HG02759 (cell line): Measurements from ENCODE around the gene LAG3.
"Not testable (repeated sequence)": the region's sequence is repeated elsewhere in the genome, so short reads cannot be mapped to it uniquely, and the experiment has no call there.

ENCODE experiments used
- ATAC-seq: cut with Tn5 transposase; IDR thresholded peaks from one replicate; pipeline ENCODE4 v1.9.1; 2021; ENCODE audit warnings: mild to moderate bottlenecking, moderate library complexity; ENCODE audit not compliant: unreplicated experiment

The LAG3 gene

DNA sequence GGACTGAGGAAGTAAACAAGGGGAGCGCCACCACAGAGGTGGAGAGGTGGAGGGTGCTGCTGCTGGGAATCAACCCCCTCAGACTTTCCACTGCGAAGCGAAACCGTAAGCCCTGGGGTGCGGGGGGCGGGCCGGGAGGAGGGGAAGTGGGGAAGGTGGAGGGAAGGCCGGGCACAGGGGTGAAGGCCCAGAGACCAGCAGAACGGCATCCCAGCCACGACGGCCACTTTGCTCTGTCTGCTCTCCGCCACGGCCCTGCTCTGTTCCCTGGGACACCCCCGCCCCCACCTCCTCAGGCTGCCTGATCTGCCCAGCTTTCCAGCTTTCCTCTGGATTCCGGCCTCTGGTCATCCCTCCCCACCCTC is at the start of gene LAG3:
LAG3 (plus strand) TSS at position 190 of the 365 bp plus-strand sequence. CDS start 333 bp downstream, outside the sequence.
- ATAC-seq, result no peak

- no peak for ATAC-seq
Observed at GRCh38 chr12:6722863-6723262, 49.5 kb upstream of the LAG3 start.

GRCh38 chr12:6723607-6724408 is 48.5 kb upstream of the LAG3 start, which contains the start of gene COPS7A:
Gene COPS7A (plus strand): TSS chr12:6724046. CDS start chr12:6724657, 611 bp downstream.
- peak; percentile 95 for ATAC-seq

DNA sequence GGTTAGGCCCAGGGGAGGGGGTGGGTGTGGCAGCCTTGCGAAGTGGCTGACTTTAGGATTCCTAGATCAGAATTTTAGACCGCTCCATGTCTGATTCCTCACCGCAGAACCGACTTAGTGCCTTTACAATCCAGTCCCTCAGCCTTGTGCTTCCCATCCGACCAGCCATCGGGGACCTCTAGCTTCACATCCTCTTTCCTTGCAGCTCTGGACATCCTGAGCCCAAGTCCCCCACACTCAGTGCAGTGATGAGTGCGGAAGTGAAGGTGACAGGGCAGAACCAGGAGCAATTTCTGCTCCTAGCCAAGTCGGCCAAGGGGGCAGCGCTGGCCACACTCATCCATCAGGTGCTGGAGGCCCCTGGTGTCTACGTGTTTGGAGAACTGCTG is 47.9 kb upstream of the LAG3 start:
- peak; percentile 22 for ATAC-seq

GRCh38 chr12:6725350-6725749 is 47.0 kb upstream of the LAG3 start:
- no peak for ATAC-seq

DNA sequence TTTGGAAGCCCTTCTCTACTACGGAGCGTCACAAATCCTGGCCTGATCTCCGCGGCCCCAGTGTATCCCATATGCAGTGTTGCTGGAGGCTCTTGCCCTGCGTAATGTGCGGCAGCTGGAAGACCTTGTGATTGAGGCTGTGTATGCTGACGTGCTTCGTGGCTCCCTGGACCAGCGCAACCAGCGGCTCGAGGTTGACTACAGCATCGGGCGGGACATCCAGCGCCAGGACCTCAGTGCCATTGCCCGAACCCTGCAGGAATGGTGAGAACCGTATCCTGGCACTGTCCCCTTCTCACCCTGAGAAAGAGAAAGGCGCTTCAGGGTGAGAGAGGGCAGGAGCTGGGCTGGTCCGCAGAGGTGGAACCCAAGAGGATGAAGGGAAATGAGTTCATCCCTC is 43.1 kb upstream of the LAG3 start:
- ATAC-seq, result no peak

DNA sequence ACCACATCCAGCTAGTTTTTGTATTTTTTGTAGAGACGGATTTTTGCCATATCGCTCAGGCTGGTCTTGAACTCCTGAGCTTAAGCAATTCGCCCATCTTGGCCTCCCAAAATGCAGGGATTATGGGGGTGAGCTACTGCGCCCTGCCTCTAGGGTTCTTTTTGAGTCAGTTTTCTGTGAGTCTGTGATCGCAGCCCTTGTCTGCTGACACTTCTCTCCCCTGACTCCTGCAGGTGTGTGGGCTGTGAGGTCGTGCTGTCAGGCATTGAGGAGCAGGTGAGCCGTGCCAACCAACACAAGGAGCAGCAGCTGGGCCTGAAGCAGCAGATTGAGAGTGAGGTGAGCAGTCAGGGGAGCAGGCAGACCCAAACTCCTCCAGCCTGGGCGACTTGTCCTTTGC is 42.2 kb upstream of the LAG3 start:
- ATAC-seq, result no peak

GRCh38 chr12:6734506-6735387 is 37.6 kb upstream of the LAG3 start:
- no peak for ATAC-seq

DNA sequence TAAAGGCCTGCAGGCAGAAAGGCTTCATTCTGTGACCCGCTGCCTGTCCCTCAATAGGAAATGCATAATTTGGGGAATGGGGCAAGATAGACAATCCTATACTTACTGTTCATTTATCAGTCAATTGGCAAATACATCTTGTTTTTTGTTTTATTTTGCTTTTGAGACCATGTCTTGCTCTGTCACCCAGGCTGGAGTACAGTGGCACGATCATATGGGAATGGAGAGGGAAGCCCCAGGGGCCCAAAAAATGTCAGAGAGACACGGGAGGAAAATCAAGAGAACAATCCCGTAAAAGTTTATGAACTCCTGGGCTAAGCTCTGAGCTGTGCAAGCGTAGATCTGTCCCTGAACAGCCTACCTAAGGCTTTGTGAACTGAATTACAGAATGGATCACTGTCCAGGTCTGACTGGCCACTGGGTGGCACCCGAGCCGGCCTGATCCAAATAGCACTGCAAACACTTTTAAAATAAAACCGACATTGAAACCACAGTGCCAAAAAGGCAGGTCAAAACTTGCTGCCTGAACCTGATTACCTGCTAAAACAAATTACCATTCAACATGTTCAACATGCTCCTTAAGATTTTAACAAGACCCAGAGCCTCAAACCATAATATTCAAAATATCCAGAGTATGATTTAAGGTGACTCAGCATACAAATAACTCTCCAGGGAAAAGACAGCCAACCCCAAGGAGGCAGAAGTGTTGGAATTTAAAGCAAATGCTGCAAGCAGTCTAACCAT is 36.7 kb upstream of the LAG3 start:
- no peak for ATAC-seq

DNA sequence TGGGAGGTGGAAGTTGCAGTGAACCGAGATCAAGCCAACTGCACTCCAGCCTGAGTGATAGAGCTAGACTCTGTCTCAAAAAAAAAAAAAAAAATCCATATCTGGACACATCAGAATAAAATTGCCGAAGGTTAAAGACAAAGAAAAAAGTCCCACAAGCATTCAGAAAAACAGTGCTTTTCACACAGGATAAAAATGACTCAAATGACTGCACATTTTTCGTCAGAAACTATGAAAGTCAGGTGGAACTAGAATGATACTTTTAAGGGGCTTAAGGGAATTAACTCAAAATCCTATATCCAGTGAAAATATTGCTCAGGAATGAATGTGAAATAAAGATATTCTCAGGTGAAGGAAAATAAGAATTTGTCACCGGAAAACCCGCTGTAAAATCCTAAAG is 35.6 kb upstream of the LAG3 start:
- no peak for ATAC-seq

- not testable (repeated sequence) for ATAC-seq
Observed at GRCh38 chr12:6742080-6742479, 30.2 kb upstream of the LAG3 start.

DNA sequence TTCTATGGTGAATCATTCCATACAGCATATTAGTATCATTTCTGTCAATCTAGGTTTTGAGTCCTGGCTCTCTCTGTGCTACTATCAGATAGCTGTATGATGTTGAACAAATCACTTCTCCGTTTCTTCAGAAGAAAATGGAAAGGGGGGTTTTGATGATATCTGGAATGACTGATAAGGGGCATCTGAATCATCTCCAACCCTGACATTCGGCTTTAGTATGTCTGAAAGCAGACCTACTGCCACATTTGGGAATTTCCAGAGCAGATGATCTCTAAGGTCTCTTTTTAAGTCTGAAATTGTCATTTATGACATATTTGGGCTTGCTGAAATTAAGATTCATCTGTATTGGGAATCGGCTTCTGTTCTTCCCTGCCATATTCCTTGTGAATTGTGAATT is 29.5 kb upstream of the LAG3 start:
- ATAC-seq, result no peak

DNA sequence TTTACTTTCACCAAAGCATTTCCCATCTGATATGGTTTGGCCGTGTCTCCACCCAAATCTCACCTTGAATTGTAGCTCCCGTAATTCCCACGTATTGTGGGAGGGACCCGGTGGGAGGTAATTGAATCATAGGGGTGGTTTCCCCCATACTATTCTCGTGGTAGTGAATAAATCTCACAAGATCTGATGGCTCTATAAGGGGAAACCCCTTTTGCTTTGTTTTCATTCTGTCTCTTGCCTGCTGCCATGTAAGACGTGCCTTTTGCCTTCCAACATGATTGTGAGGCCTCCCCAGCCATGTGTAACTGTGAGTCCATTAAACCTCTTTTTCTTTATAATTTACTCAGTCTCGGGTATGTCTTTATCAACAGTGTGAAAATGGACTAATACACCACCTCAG is 29.0 kb upstream of the LAG3 start:
- not testable (repeated sequence) for ATAC-seq

DNA sequence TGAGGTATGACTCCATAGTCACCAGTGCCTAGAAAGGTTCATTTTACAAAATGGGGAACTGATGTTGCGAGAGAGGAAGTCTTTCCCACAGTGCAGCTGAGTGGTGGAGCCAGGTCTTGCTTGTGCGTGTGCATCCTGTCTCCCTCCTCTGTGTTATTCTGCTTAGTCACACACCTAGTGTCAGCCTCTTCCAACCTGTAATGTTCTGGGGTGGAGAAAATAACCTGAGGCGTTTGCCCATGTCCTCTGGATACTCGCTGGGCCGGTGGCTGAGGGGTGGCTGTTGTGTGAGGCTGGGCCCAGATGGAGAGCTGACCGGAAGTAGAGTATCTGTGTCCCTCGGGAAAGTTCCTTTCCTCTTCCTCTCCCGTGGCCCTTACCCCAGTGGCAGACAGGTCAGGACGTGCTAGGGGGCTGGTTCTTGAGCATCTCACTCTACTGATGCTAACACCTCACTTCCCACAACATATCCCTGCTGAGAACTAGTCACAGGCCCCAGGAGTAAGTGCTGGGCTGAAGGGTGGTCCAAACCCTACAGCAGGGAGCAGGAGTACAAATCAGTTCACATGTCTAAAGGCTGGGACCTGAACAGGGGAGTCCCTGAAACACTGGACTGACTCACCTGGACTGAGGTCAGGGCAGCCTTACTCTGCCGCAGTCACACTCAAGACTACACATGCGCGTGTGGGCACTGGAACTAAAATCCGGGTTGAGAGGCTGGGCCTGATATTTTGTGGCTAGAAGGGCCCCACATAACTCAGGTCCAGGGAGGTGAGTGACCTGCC is 26.4 kb upstream of the LAG3 start:
- no peak for ATAC-seq

DNA sequence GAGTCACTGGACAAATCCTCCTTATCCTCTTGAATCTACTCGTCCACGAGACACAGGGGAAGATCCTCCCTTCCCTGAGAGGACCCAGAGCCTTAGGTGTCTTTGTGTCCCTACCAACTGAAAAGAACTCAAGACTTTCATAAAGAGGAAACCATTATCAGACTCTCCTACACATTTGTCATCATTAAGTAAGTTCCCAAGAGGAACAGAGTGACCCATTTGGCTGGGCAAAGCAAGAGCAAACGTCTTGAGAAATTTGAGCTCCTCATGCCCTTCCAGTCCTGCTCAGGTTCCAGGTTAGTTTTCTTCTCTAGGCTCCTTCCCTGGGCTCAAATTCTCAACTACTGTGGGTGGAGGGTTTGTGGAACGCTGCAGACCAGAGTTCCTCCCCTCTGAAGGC is 25.1 kb upstream of the LAG3 start:
- no peak for ATAC-seq

- ATAC-seq, result no peak
Observed at GRCh38 chr12:6748761-6749160, 23.6 kb upstream of the LAG3 start.

GRCh38 chr12:6750506-6750905 is 21.8 kb upstream of the LAG3 start:
- no peak for ATAC-seq

DNA sequence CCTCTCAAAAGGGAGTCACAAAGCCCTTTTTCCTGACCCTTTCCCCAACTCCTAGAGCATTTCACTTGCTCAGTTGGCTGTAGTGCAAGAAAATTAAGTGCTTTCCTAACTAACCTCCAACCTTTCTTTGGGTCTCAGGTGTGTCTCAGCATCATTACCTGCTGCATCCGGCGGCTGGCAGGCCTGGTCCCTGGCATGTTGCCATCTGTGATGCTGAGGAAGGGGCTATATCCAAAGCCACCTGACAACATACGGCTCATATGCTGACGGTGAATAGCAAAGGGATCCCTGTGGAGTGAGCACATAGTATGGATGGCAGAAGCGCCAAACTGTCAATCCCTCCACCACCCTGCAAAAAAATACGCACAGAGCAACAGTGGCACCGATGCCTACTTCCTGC is 20.6 kb upstream of the LAG3 start:
- ATAC-seq, result no peak

- peak; percentile 18 for ATAC-seq
Observed at GRCh38 chr12:6752167-6752920, 20.0 kb upstream of the LAG3 start.
